Thyroid gland (tissue), 4 donors: ENCODE results near the gene POLG. TPM values are rescaled to one million over a fixed set of nuclear protein-coding genes. Genes with fewer than 3 reads are reported as not detected.

Source experiments
- DNase-seq, 2 donors: peaks; one replicate each; pipeline ENCODE4 v3.0.0-alpha.2; 2019
- H3K27ac ChIP-seq, 3 donors: fragments of 200-600 bp; sonication (generic); 1 replicate in 2 of 3; 2 replicates in 1 of 3; pipeline ENCODE4 v1.5.1; 2016 to 2019; ENCODE audit warnings: mild to moderate bottlenecking in 1 of 3, moderate library complexity in 1 of 3
- H3K27me3 ChIP-seq: fragments of 200-600 bp; sonication (generic); one replicate; pipeline ENCODE4 v1.5.1; 2019
- H3K36me3 ChIP-seq, 2 donors: fragments of 200-600 bp; sonication (generic); one replicate each; pipeline ENCODE4 v1.5.1; 2016 to 2019
- H3K4me1 ChIP-seq, 2 donors: fragments of 200-600 bp; sonication (generic); one replicate each; pipeline ENCODE4 v1.5.1; 2017 to 2019
- H3K4me3 ChIP-seq, 3 donors: fragments of 200-600 bp; sonication (generic); replicated peaks in 1 of 3; 1 replicate in 2 of 3; 2 replicates in 1 of 3; pipeline ENCODE4 v1.5.1; 2016; ENCODE audit warnings: mild to moderate bottlenecking in 1 of 3
- H3K9me3 ChIP-seq: fragments of 200-600 bp; sonication (generic); one replicate; pipeline ENCODE4 v1.5.1; 2017
- POLR2A ChIP-seq, 2 donors: fragments of 450-650 bp; IDR thresholded peaks; one replicate each; pipeline ENCODE4 v1.6.1; 2017; ENCODE audit warnings: antibody characterized with exemption in 2 of 2, mild to moderate bottlenecking in 2 of 2, moderate library complexity in 1 of 2
- WGBS, 2 donors: methylation state at CpG; one replicate each; pipeline ENCODE4 v1.1.5; 2017; 5-methylcytosine and 5-hydroxymethylcytosine counted together
- intact Hi-C: fragments of 100-400 bp; cut with DNase I; formaldehyde crosslinking; loops from one replicate; pipeline ENCODE4 v1.15.1; 2023
- total RNA-seq, 4 donors: library from RNA; depleted of rRNA; stranded (reverse); fragments of >200 nt; gene quantifications; one replicate each; pipeline ENCODE4 v1.2.3, GENCODE V29; 2016
- TF ChIP-seq, protein P1 (sequence below), 6 experiments: fragments of 200-600 bp in 3 of 6; fragments of 450-650 bp in 3 of 6; sonication (generic) in 3 of 6; IDR thresholded peaks; one replicate each; pipeline ENCODE4 v1.5.1; 2016 to 2019; ENCODE audit warnings: antibody characterized with exemption in 6 of 6, mild to moderate bottlenecking in 2 of 6, inconsistent platforms in 1 of 6, moderate library complexity in 1 of 6

Gene POLG
- total RNA-seq, 4 donors from 2014 or later: 31.2 to 78.8 (median 61.0) TPM

GRCh38 chr15:89364741-89365450 is 30.3 kb upstream of the POLG start:
- no peaks in the 10 kb centered on the region for H3K36me3 ChIP-seq
- H3K4me1 ChIP-seq: peaks cover 6 to 16% of the 10 kb centered on the region in 2 donors
- peaks cover 52% of the 10 kb centered on the region for H3K27me3 ChIP-seq
- TF ChIP-seq, protein P1, sequence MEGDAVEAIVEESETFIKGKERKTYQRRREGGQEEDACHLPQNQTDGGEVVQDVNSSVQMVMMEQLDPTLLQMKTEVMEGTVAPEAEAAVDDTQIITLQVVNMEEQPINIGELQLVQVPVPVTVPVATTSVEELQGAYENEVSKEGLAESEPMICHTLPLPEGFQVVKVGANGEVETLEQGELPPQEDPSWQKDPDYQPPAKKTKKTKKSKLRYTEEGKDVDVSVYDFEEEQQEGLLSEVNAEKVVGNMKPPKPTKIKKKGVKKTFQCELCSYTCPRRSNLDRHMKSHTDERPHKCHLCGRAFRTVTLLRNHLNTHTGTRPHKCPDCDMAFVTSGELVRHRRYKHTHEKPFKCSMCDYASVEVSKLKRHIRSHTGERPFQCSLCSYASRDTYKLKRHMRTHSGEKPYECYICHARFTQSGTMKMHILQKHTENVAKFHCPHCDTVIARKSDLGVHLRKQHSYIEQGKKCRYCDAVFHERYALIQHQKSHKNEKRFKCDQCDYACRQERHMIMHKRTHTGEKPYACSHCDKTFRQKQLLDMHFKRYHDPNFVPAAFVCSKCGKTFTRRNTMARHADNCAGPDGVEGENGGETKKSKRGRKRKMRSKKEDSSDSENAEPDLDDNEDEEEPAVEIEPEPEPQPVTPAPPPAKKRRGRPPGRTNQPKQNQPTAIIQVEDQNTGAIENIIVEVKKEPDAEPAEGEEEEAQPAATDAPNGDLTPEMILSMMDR (IDR thresholded peaks at IDR 0.05): no peak
- no peak for TF ChIP-seq POLR2A (IDR thresholded peaks at IDR 0.05)
- 12 to 38% methylated on average over 5 to 11 of the region's 13 CpGs for WGBS, 2 donors
- no peak overlapping the region for H3K4me3 ChIP-seq
- DNase-seq: no peak
- H3K27ac ChIP-seq: no peak overlapping the region
- intact Hi-C loops: loop anchor here (5.0 kb wide), 1 partner anchor 52 kb away; no protein-coding TSS in a partner anchor
- H3K9me3 ChIP-seq: no peaks in the 10 kb centered on the region

GRCh38 chr15:89364341-89364740 is 29.7 kb upstream of the POLG start:
- Histone ChIP-seq H3K36me3 (no peaks in the 10 kb centered on the region), H3K4me3 (no peak overlapping the region), H3K27ac (no peak overlapping the region), H3K27me3 (peaks cover 57% of the 10 kb centered on the region), H3K4me1 (peaks cover 6 to 18% of the 10 kb centered on the region in 2 donors), H3K9me3 (no peaks in the 10 kb centered on the region)
- no peak for DNase-seq
- TF ChIP-seq, protein P1 (IDR thresholded peaks at IDR 0.05): no peak
- TF ChIP-seq POLR2A (IDR thresholded peaks at IDR 0.05): no peak
- intact Hi-C loops: loop anchor here (5.0 kb wide), 1 partner anchor 53 kb away; no protein-coding TSS in a partner anchor
- 14 to 18% methylated on average over 5 to 6 of the region's 6 CpGs for WGBS, 2 donors

- peaks cover 11 to 24% of the 10 kb centered on the region in 2 donors for H3K4me1 ChIP-seq
- no peak for DNase-seq
- 13 to 20% methylated on average over 4 of the region's 4 CpGs for WGBS, 2 donors
- no peak overlapping the region for H3K4me3 ChIP-seq
- TF ChIP-seq POLR2A (IDR thresholded peaks at IDR 0.05): no peak
- TF ChIP-seq, protein P1 (IDR thresholded peaks at IDR 0.05): no peak
- intact Hi-C loops: loop anchor here (2.0 to 5.0 kb wide), 2 partner anchors 37 to 54 kb away; no protein-coding TSS in a partner anchor
- H3K27me3 ChIP-seq: peaks cover 59% of the 10 kb centered on the region
- no peaks in the 10 kb centered on the region for H3K9me3 ChIP-seq
- no peak overlapping the region for H3K27ac ChIP-seq
- H3K36me3 ChIP-seq: no peaks in the 10 kb centered on the region
These were observed 29.1 kb upstream of the POLG start for GRCh38 chr15:89363770-89364169.

GRCh38 chr15:89363133-89363532 is 28.5 kb upstream of the POLG start:
- TF ChIP-seq, protein P1 (IDR thresholded peaks at IDR 0.05): no peak
- no peak for TF ChIP-seq POLR2A (IDR thresholded peaks at IDR 0.05)
- Histone ChIP-seq H3K27me3 (peaks cover 53% of the 10 kb centered on the region), H3K9me3 (no peaks in the 10 kb centered on the region), H3K4me1 (peaks cover 13 to 24% of the 10 kb centered on the region in 2 donors), H3K36me3 (no peaks in the 10 kb centered on the region), H3K4me3 (no peak overlapping the region), H3K27ac (no peak overlapping the region)
- no peak for DNase-seq
- 10 to 12% methylated on average over 6 of the region's 6 CpGs for WGBS, 2 donors
- intact Hi-C loops: loop anchor here (2.0 to 5.0 kb wide), 2 partner anchors 36 to 54 kb away; no protein-coding TSS in a partner anchor
